Measurements from ENCODE around the gene GPR156.

The GPR156 gene

GRCh38 chr3:120196333-120196732 lies 88.7 kb downstream of the GPR156 start:
- no peak for DNase-seq (ENCODE audit: low spot score)

- no peak for DNase-seq (ENCODE audit: low spot score)
Observed at GRCh38 chr3:120193554-120193953, 91.5 kb downstream of the GPR156 start.

GRCh38 chr3:120192579-120192978 lies 92.4 kb downstream of the GPR156 start:
- DNase-seq (ENCODE audit: low spot score), result no peak

GRCh38 chr3:120192159-120192558 lies 92.9 kb downstream of the GPR156 start:
- DNase-seq (ENCODE audit: low spot score), result no peak

DNA sequence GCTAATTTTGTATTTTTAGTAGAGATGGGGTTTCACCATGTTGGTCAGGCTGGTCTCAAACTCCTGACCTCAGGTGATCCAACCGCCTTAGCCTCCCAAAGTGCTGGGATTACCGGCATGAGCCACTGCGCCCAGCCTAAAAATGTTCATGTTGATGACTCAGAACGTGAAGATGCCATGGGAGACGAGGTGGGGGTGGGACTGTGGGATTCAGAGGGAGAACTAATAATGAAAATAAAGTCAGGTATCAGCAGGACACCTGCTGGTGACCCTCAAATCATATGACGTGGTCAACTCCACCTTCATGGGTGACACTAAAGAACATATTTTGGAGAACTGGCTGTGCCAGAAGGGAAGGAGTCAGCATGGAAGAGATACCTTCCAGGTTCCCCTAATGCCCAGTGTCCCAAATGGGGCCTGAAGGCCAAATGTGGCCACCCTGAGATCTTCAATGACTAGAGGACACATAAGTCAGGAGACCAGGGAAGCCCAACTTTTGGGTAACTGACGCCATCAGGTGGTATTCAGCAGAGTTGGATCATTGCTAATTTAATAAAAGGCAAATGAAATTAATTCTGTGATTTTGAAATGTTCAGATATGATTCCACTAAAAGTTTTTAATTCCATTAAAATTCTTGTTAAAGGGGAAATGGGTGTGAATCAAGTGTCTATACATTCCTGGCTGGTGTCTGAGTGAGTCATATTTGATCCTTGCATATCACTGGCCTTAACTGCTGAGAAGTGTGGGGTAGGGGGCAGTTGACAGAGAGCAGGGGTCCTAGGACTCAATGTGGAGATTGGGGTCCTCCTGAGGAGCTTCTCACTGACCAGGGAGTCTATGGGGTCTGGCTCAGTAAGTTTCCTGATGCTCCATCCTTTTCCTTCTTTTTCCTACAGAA lies 102.2 kb downstream of the GPR156 start:
- peak; percentile 6 for DNase-seq (ENCODE audit: low spot score)

DNA sequence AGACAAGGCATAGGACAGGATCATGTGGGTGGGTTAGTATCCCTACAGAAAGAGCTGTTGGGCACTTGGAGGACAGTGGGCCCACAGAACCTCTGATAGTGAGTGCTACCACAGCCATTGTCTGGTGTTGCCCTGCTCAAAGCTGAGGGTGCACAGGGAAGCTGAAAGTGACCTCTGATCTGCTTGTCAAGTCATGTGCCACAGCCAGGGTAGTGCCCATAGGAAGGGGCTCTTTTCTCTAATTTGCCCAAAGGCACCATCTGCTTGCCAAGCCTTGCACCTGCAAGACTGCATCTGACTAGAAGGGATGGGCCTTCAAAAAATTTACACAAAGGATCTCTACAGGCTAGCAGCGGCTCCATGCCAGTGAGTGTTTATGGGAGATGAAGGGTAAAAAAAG lies 103.4 kb downstream of the GPR156 start:
- no peak for DNase-seq (ENCODE audit: low spot score)

- no peak for DNase-seq (ENCODE audit: low spot score)
Observed at GRCh38 chr3:120180731-120181412, 104.2 kb downstream of the GPR156 start.

DNA sequence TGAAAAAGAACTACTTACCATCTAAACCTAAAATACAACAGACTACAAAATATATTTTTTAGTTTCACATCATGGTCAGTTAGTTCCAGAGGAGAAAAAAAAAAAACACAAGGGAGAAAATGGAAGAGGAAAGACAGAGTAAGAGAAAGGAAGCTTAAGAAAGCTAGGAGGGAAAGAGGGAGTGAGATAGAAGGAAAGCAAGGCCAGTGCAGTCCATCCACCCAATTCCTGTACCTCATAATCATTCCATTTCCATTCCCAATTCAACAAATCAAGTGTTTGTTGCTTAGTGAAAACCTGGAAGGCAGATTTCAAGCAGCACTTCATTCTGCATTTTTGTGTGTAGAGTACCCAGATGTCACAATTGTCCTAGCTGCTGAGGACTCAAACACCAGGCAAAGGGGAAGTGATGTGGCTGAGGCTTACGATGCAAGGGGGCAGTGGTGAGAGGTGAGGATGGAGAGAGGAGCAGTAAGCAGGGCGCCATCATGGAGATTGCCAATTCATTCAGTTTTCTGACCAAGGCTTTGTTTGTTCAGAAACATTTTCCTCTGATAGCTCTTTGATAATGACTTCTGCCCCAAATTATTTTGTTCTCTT lies 107.2 kb downstream of the GPR156 start:
- no peak for DNase-seq (ENCODE audit: low spot score)

GRCh38 chr3:120177151-120177550 lies 107.9 kb downstream of the GPR156 start:
- DNase-seq (ENCODE audit: low spot score), result no peak

GRCh38 chr3:120174811-120175539 lies 110.0 kb downstream of the GPR156 start:
- no peak for DNase-seq (ENCODE audit: low spot score)

- DNase-seq (ENCODE audit: low spot score), result no peak
Observed at GRCh38 chr3:120173056-120173675, 111.9 kb downstream of the GPR156 start.

- no peak for DNase-seq (ENCODE audit: low spot score)
Observed at GRCh38 chr3:120172070-120172469, 113.0 kb downstream of the GPR156 start.

DNA sequence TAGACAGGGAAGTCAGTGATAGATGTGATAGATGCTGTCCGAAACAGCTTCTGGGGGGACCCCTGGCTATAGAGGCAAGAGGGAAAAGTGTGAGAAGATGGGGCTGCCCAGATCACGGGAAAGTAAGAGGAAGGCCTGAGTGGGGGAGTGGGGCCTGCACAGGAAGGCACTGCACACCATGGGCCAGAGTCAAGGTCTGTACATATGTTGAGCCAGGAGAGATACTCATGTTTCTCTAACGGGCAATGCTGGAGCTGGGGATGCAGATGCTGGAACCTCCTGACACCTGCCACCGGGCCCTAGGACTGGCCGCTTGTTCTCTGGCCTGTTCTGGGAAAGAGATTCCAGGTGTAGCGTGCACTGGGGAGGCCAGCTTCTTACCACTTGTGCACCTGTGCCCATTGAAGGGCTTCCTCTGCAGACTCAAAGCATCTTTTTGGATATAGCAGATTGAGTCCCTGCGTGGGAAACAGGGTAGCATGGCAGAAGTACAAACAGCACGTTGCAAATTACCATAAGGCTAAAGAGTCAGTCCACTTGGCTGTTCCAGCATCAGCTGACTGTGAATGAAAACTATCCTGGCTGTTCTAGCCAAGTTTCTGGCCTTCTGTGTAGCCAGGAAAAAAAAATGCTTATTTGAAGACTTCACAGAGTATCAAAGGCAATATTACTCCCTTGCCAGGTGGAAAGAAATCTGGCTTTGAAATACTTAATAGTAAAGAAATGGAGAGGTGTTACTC lies 113.7 kb downstream of the GPR156 start:
- no peak for DNase-seq (ENCODE audit: low spot score)

- no peak for DNase-seq (ENCODE audit: low spot score)
Observed at GRCh38 chr3:120170223-120170622, 114.8 kb downstream of the GPR156 start.

DNA sequence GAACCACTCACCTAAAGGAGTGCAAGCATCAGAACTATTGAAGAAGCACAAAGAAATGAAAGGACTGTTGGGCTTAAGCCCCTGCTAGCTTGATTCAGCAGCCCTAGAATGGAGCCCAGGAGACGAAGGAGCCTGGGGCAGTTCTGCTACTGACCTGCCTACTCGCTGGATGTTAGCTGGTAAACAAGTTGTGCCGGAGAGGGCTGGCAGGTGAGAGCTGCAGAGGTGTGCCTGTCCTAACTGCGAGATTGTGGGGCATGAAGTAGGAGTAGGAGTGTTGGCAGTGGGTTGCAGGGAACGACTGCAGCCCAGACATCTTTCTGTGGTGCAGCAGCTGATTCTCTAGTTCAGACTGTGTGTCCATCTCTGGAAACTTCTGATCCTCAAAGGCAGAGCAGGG lies 115.6 kb downstream of the GPR156 start:
- DNase-seq (ENCODE audit: low spot score), result no peak

DNA sequence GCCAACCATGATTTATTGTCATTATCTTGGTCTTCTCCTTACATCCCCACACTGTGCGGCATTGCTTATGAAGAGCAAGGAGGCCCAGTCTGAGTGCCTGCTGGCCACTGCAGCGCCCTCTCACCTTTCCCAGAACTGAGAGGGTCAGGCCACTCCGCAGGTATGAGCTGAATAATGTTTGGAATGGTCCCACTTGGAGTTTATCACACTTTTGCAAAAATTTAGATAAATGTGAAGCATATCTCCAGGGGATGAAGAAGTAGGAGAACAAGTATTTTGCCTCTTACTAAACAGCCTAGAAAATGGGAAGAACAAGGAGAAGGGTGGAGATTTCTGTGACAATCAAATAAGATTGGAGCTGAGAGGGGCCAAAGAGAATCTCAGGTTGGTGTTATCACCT lies 116.4 kb downstream of the GPR156 start:
- DNase-seq (ENCODE audit: low spot score), result no peak

DNA sequence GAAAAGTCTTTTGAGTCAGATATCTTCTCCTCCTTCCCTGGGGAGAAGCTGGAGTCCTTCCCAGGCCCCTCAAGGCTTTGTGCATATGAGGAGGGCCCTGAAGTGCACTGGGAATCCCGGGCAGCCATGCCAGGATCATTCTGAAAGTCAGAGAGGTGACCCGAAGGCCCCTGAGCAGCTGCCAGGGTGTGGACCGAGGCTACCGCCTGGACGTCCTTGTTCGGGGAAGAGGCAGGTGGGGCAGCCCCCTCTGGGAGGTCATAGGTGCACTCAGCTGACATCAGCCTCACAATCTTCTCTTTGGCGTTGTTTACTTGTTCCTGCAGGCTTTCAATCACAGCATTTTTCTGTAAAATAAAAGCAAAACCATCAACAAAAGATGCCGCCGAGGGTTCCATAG lies 117.0 kb downstream of the GPR156 start:
- no peak for DNase-seq (ENCODE audit: low spot score)

DNA sequence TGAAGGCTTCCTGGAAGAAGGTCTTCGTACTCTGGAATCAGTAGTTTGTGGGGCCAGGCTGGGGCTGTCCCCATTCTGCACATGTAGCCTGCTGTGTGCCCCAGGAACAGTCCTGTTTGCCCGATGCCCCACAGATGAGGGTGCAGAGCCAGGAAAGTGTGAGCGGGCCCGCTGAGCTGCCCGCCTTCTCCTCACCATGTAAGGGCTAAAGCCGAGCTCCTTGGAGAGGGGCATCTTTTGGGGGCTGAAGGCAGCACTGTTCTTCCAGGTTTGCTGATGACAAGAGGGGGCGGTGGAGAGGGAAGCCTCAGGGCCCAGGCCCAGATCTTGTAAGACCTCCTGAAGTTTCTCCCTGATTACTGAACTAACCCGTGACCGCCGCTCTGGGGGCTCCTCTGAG lies 117.5 kb downstream of the GPR156 start:
- DNase-seq (ENCODE audit: low spot score), result no peak

DNA sequence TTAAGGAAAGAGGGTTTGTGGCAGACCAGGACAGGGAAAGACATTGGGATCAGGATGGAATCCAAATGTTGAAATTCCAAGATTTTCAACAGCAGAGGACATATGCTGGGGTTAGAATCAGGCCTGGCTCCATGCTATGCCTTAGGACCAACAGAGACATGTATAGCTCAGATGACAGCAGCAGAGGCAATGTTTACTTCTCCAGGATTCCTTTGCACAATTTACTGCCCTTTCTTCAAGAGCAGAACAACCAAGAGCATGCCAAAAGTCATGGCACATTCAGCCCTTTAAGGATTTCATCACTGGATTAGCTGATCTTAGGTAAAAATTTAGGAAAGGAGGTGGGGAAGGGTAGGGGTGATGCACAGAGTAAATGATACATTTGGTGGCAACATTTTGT lies 121.2 kb downstream of the GPR156 start:
- DNase-seq (ENCODE audit: low spot score), result no peak

DNA sequence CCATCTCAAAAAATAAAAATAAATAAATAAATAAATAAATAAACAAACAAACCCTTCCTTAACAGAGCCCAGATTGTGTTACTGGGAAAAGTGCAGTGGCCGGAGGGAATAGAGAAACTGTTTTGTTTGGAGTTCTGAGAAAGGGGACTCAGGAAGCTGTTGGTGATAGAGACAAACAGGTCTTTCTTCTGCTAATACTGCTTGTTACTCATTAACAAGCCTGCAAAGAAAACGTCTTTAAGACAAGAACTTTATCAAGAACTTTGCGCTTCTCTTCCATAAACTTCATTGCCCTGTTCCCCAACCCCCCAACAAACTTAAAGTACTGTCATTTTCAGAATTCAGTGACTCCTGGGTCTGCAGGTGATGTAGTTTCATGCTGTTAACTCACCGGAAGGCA lies 122.0 kb downstream of the GPR156 start:
- DNase-seq (ENCODE audit: low spot score), result no peak

- no peak for DNase-seq (ENCODE audit: low spot score)
Observed at GRCh38 chr3:120162400-120162799, 122.6 kb downstream of the GPR156 start.

Data from hematopoietic multipotent progenitor cell treated with erythropoietin and hydrocortisone succinate and interleukin-3 and kit ligand, for 15 days (in vitro differentiated cells).